GM18520 (cell line): ENCODE measurements around the gene PTGFRN.

ENCODE experiments used
- ATAC-seq: cut with Tn5 transposase; IDR thresholded peaks from one replicate; pipeline ENCODE4 v1.9.1; 2021; ENCODE audit not compliant: unreplicated experiment

PTGFRN gene

DNA sequence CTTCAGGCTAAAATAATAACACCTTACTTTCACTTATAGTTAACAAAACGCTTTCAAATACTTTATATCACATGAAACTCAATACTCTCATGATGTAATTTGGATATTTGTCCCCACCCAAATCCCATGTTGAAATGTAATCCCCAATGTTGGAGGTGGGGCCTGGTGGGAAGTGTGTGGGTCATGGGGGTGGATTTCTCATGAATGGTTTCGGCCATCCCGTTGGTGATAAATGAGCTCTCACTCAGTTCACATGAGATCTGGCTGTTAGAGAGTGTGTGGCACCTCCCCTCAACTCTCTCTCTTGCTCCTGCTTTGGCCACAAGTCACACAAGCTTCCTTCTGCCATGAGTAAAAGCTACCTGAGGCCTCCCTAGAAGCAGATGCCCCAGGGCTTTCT lies 22.5 kb upstream of the PTGFRN start:
- no peak for ATAC-seq

DNA sequence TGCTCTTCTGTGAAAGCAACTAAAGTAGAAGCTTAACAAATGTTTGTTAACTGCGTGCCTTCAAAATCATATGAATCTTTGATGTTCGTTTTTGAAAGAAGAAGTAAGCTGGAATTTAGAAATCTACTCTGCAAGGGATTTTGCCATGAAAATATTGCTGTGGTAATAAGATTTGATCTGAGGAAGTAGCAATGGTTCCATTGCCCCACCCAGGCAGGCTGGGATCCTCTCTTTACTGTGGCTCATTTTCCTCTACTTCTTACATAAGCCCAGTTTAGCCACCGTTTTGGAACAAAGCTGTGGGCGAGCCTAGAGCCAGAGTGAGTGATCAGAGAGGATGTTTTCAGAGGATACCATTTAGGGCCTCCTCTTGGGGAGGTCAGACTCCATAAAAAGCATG lies 20.3 kb upstream of the PTGFRN start:
- ATAC-seq, result no peak

DNA sequence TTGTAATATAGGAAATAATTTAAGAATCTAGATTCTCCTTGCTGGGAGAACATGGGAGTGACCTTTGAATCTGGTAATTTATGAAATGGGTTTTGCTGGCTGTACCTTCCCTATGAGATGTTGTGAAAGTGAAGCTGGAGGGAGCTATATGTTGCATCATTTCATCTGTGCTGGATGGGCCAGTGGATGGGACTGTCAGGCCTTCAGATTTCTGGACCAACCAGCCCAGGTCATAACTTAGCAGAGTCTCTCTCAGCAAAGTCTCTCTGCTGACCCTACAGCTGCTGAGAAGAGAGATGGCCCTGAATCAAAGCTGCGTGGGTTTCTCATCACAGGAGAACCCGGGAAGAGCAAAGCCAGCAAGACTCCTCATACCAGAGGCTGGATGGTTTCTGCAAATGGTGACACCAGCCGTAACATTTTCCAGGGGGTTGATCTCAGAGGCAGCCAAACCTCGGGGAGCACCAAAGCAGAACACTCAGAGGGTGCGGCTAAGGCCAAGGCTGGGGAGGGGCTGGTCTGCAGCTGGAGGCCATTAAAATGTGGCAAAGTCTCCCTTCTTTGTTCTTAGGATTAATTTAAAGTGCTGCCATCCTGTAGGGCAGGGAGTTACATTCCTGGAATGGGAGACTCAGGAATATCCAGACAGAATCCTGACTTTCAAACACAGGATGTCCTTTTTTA lies 18.2 kb upstream of the PTGFRN start:
- no peak for ATAC-seq

DNA sequence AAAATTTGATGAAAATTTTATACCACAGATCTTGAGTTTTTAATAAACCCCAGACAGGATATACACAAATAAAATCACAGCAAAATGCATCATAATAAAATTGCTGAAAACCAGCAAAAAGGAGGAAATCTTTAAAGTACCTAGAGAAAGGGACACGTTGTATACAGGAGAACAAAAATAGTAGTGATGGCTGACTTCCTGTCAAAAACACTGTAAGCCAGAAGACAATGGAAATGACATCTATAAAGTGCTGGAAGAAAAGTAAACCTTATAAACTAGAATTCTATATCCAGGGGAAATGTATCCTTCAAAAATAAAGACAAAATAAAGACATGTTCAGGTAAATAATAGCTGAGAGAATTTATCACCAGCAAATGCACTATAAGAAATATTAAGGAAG lies 14.6 kb upstream of the PTGFRN start:
- ATAC-seq, result no peak

DNA sequence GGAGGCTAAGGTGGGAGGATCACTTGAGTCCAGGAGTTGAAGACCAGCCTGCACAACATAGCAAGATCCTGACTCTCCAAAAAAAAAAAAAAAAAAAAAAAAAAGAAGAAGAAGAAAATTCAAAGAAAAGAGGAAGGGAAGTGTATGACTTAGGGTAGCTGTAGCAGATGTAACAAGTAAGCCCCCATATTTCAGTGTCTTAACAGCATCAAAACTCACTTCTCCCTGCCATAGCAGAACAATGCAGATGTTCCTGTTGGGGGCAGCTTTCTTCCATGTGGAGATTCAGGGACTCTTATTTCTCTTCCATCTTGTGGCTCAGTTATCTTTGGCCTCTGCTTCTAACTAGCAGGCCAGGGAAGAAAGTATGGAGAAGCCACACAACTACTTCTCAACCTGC lies 10.2 kb upstream of the PTGFRN start:
- ATAC-seq, result no peak

DNA sequence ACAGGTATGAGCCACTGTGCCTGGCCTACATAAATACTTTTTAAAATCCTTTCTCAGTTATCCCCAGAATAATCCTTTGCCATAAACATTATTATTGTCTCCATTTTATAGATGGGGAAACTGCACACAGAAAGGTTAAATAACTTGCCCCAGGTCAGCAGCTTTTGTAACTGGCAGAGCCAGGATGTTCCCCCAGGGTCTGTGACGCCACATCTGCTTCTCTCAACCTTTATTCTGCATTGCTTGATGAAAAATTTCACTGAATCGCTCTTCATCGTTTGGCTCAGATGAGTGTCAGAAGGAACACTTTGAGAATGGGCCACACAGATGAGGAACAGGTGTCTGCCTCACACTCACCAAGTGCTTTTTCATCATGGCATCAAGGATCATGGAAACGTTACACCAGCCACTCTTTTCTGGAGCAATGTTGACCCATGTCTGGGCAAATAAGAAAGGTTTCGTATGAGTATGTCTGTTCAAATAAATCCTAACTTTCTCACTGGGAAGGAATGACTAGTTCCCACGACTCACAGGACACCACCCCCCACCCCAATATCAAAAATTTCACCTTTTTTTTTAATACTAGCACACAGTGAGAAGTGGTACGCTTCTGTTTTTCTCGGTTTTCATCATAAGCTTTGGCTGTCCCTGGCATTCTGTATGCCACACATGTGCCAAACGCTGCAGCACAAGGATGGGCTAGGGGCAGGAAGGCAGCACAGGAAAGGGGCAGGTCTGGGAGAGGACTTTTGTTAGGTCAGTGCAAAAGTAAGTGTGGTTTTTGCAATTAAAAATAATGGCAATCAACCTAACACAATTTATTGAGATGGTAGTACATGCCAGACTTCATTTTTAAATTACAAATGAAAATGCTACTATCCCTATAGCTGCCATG lies 9.0 kb upstream of the PTGFRN start:
- no peak for ATAC-seq

DNA sequence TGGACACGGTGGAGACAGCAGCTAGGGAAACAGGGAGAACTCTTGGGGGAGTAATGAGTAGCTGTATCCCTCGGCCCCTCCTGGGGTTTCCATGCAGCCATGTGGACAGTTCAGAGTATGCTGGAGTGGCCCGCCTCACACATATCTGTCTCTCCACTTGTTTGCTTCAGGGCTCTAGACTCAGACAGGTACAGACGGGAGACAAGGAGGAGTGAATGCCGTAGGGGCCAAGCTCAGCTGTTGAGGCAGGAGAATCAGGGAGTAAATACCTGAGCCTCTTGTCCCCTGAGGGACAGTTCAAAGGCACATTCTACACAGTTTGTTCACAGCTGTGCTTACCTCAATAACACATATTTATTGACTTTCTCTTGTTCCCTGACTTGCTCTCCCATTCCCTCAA lies 7.7 kb upstream of the PTGFRN start:
- ATAC-seq, result no peak

DNA sequence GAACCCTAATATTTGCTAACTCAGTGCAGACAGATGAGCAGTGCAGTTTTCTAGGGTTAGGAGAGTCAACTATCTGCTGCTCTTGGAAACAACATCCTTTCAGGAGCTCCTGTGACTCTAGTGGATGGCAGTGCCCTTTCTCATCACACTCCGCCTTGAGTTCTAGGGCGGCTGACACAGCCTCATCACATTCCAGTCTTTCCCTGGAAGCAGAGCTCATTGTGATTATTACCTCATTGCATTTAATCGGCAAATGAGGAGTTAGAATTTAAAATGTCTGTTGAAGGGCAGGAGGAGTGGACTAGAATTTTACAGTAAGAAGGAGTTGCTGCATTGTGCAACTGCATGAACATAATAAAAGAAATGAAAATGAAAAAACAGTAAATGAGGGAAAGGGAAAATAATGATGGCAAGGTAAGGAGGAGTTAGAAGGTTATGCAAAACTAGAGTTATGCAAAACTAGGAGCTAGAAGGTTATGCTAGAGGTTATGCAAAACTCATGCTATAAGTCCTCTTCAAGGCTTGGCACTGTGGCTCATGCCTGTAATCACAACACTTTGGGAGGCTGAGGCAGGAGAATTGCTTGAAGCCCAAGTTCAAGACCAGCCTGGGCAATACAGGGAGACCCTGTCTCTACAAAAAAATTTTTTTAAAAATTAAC lies 6.9 kb upstream of the PTGFRN start:
- ATAC-seq, result no peak

DNA sequence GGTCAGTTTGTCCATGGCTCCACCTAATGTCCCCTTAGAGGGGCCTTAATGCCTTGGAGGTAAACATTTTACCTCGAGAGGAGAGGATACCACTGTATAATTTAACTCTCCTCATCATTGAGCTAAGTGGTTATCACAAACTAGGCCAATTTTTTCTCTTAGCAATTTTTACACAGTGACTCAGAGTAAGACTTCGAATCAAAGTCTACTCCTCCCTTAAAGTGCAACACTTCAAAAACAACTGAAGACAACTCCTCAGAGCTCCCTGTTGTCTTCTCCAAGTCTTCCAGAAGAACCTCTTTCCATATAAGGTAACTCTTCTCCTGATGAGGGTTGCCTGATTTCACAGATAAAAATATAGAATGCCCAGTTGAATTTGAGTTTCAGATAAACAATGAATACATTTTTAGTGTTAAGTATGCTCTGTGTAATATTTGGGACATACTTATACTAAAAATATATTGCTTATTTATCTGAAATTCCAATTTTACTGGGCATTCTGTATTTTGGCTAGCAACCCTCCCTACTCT lies 4.9 kb upstream of the PTGFRN start:
- no peak for ATAC-seq

DNA sequence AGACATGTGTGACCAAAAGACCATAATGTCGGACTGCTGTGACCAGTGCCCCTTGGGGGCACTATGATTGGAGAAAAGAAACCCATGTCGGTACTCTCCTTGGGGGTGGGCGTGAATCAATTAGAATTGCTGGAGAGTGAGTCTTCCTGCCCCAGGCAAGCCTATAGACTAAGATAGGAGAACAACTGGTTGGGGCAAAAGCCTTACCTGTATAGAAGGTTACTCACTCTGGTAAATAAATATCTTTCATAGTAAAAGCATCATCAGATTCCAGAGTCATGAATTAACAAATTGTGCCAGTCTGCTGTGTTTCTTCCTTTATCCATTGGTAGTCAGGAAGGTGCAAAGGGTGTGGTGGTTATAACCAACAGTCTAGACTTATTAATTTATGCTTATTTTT lies 2.9 kb upstream of the PTGFRN start:
- ATAC-seq, result no peak

DNA sequence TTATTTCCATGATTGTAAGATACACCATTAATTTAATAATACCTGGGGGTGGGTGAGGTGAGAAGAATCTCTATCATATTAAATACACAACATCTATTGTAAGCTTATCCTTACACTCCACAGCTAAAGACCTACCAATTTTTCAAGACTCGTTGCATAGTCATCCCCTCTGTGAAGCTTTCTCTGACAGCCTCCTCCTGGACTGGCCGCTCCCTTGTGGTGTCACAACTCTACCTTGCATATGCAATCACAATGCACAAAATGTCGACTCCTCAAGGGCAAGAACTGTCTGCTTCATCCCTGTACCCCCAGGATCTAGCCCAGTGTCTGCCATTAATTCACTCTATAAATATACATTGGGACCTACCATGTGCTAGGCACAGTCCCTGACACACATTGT lies 2.4 kb upstream of the PTGFRN start:
- no peak for ATAC-seq

DNA sequence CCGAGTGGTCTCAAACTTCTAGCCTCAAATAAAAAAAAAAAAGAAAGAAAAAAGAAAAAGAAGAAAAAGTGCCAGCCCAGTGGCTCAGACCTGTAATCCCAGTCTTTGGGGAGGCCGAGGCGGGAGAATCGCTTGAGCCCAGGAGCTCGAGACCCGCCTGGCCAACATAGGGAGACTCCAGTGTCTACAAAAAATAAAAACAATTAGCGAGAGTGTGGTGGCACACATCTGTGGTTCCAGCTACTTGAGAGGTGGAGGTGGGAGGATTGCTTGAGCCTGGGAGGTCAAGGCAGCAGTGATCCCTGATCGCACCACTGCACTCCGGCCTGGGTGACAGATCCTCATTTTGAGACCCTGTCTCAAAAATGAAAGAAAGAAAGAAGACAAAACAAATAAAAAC lies 1.4 kb upstream of the PTGFRN start:
- ATAC-seq, result no peak

DNA sequence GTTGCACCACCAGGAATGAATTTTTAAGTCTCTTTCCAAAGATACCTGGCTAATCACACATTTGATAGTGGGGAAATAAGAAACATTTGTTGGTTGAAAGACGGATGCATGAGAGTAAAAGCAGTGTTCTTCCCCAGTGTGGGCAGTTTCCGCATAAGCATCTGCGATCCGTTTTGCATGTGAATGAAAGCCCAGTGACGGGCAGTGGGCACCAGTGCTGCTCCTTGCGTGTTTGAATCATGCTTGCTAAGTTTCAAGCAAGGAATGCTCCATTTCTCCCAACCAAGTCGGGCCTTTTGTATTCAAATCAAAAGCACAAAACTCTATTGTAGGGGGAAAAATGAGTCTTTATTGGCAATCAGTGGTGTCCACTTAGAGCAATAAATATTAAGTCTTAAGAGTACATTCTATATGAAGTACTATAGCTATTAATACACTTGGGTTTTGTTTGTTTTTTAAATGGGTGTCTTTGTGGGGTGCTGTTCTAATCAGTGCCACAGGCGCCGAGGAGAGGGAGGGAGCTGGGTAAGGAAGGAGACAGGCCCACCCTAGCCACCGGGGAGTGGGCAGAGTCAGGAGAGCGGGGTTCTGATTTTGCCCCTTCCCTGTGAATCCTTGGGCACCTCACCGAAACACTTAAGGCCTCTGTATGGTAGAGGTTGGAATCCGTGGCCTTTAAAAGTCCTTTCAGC lies 750 bp upstream of the PTGFRN start:
- ATAC-seq, result no peak

DNA sequence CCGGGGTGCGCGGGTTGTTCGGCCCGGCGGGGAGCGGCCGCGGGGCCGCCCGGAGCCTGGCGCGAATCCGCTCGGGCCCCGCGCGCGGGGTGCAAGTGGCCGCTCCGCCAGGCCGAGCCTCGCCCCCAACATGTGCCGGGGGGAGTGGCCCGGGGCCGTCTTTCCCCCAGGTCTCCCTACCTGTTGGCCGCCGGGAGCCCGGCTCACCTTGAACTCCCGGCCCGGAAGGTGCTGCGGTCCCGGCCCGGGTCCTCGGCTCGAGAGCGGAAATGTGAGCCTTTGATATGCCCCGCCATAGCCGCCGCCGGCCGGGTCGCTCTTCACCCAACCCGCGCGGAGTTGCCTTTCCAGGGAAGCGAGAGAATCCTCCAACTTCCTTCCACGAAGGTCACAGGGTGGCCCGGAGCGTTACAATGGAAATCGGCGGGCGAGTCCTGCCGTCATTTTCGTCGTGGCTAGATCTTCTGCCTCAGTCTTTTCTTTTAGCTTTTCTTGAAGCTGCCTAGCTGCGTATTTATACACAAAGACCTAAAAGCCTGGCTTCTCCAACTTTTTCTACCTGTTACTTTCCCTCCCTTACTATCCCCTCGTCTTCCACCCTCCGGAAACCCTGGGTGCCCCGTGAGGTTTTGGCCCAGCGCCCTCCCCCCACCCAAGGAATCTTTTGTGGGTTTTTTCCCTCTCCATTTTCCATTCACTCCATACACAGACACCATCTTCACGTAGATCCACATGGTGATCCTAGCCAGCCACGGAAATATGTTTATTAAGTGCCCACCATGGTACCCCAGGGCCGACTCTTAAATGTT lies 867 bp downstream of the PTGFRN start:
- ATAC-seq, result no peak

DNA sequence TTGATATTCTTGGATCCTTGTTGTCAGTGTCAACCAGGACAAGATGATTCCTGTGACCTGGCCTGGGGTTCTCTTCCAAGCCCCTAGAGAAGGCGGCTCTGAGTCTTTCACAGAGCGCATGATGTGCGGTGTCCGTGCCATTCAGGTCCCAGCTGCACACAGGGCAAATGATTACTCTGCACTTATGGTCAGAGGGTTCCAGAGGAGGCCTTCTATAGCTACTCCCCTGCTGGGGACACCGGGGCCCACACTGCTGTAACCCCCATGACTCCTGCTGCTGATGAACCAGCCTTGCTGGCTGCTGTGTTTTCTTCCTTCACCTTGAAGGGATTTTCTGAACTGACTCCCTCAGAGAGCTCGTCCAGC lies 1.5 kb downstream of the PTGFRN start:
- ATAC-seq, result no peak

DNA sequence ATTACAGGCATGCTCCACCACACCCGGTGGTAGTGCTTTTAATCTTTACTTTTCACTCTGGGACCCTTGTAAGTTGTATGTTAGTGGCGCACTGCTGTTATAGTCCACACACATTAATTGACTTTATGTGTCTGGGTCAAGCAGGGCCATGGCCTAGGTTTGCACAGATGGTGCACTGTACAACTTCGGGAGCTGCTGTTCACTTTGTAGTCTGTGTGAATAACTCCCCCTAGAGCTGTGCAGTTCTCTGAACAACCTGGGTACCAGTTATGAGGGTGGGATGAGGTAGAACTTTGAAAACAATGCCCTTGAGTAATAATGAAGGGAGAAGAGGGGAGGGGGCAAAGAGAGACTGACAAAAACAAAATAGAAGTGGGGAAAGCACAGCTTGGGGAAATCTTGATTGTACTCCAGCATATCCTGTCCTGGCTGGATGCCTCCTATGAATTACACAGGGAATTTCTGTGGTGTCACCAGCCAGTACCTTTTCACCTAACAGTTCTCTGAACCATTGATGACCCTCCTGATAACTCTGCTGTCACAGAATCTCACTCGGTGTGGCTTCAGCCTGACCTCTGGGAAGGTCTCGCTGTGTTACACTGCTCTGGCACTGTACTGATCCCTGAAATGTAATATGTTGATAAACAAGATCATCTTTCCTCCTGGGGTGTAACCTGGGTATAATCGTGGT lies 2.2 kb downstream of the PTGFRN start:
- no peak for ATAC-seq

DNA sequence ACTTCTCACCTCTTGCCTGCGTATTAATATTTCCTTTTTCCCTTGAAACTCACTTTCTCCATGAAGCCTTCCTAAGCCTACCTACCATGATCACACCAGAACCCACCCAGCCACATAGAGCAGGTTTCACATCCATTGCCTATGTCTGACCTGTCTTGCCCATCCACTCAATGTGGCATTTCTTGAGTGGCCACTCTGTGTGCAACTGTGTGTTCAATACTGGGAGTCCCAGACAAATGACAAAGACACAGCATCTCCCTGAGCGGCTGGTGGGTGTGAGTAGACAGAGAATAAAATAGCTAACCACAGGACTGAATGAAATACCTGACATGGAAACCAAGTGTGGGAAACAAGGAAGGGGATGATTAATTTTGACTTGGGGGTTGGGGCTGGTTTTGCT lies 3.1 kb downstream of the PTGFRN start:
- no peak for ATAC-seq

DNA sequence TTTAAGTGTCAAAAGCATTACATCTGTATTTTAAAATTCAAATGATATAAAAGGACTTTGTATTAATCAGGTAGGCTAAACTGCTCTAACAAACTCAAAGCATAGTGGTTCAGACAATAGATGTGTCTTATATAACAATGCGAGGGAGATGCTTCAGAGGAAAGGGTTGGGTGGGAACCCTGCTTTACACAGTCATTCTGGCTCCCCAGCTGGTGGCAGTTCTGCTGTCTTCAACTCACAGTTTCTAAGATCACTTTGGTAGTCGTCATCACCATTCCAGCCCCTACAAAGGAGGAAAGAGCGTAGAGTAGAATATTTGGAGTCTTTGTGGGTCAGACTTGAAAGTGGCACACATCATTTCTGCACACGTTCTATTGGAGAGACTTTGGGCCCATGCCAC lies 4.2 kb downstream of the PTGFRN start:
- no peak for ATAC-seq

DNA sequence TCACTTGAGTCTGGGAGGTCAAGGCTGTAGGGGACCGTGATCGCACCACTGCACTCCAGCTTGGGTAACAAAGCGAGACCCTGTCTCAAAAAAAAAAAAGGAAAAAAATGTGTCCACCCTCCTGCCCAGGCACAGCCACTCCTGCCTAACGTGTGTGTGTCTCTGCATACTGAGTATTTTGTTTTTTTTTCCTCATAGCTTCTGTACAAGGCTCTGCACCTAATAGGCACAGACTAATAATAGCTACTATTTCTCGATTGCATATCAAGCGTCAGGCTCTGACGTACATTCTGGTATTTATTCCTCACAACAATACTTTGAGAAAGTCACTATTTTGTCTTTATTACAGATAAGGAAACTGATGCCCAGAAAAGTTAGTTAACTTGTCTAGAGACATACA lies 5.0 kb downstream of the PTGFRN start:
- ATAC-seq, result no peak

DNA sequence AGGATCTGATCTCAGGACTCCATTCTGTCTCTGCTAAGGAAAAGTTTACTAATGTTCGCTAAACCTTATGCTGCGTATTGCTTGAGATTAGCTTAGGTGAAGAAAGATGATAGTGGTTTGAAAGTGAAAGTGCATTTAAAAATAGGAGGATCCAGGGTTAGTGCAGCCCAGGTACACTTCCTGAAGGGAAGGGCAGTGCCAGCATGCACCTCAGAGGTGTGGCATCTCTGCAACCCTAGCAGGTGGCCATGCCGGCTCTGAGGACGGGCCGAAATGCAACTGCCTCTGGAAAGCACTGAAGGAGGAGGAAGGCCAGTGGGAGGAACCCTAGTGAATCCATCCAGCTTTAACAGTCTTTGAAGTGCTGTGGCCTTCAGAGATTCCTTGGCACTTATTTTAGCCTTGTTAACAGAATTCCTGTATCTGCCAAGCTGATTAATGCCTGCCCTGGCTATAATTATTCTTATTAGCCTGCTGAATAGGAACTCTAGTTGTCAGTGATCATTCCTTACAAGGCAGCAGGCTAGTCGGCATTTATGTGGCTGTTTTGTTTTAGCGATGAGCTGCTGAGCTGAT lies 5.5 kb downstream of the PTGFRN start:
- no peak for ATAC-seq
